Stimulated activated CD8-positive, alpha-beta memory T cell treated with anti-CD3 and anti-CD28 coated beads, Interleukin-7, amount 100 ng/mL, for 4 hours (primary cell): ENCODE results near the gene PYGB.
A peak's percentile ranks its signal among the peaks of the same experiment; 100 is the strongest.

Source experiments
- DNase-seq, 2 donors: peaks; one replicate each; pipeline ENCODE4 v3.0.0-alpha.2; 2020; ENCODE audit warnings: low read depth in 2 of 2

PYGB gene

DNA sequence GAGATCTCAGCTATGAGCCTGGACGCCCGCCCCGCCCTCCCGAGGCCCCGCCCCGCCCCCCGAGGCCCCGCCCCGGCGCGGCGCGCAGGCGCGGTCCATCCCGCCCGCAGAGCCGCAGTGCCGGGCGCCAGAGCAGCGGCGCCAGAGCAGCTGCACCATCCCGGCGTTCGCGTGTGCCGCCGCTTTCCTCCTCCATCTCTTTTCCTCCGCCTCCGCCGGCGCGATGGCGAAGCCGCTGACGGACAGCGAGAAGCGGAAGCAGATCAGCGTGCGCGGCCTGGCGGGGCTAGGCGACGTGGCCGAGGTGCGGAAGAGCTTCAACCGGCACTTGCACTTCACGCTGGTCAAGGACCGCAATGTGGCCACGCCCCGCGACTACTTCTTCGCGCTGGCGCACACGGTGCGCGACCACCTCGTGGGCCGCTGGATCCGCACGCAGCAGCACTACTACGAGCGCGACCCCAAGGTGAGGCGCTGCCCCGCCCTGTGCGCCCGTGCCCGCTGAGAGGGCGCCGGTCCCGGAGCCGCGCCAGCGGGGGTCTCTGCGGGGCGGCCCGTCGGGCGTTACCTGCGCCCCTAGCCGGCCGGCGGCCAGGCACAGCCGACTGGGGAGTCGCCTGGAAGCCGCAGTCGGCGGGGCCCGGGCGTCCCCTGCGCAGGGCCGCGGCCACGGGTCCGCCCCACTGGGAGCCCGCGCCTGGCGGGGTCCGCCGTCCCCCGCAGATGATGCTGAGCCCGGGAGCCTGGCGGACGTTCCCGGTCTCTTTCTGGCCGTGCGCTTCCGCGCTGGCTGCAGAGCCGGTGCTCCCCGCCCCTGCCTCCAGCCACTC, at the start of gene PYGB:
Gene PYGB (plus strand): TSS at position 130 of the 830 bp plus-strand sequence. CDS start 94 bp downstream, at position 224.
- peak; percentile 34 to 63 for DNase-seq

DNA sequence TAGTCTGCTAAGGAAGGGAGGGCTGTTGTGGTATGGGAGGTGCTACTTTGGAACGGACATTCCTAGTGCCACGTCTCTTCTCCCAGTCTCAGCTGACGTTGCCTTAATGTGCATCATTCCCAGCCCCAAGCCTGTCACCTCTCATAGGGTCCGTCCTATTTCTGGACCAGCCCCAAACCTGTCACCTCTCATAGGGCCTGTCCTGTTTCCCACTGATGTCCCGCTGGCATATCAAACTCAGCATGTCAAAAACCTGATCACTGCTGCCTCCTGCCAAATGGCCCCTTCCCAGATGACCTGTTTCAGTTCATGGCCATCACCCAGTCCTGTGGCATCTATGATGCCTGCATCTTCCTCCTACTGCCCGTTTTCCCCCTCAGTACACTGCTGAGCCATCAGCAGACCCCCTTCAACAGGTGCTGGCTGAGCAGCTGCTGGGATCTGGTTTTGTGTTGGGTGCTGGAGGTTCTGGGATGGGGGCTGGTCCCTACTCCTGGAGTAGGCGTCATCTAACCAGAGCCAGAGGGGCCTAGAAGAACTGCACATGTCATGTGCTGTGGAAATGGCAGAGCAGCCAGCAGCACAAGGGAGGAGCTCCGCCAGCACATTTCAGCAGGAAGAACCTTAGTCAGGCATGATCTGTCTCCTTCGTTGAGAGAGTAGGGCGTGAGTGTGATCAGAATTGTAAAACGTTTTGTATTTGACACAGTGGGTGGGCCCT, 49.1 kb upstream of the PYGB start:
- DNase-seq: no peak

GRCh38 chr20:25199473-25200260, 48.2 kb upstream of the PYGB start:
- no peak for DNase-seq

GRCh38 chr20:25203089-25203488, 44.8 kb upstream of the PYGB start:
- DNase-seq: no peak

DNA sequence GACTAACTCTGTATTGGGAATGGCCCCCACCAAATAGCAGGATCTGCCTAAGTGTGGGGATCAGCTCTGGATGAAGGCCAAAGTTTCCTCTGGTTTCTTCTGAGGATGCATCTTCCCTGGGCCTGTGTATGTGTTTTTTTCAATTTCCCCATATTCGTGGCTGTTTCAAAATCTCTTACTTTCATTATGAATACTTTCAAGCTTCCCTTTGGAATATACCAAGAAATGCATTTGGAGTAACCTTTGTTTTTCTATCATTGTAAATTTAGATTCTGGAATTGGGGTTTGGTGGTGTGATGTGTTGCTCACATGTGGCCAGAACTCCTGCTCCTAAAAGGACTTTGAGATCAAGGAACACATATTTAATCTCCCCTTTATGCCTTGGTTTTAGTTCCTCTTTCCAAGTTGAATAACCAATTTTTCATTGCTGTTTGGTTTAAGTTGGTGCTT, 44.0 kb upstream of the PYGB start:
- no peak for DNase-seq

- no peak for DNase-seq
These were observed 43.2 kb upstream of the PYGB start for GRCh38 chr20:25204550-25205276.

DNA sequence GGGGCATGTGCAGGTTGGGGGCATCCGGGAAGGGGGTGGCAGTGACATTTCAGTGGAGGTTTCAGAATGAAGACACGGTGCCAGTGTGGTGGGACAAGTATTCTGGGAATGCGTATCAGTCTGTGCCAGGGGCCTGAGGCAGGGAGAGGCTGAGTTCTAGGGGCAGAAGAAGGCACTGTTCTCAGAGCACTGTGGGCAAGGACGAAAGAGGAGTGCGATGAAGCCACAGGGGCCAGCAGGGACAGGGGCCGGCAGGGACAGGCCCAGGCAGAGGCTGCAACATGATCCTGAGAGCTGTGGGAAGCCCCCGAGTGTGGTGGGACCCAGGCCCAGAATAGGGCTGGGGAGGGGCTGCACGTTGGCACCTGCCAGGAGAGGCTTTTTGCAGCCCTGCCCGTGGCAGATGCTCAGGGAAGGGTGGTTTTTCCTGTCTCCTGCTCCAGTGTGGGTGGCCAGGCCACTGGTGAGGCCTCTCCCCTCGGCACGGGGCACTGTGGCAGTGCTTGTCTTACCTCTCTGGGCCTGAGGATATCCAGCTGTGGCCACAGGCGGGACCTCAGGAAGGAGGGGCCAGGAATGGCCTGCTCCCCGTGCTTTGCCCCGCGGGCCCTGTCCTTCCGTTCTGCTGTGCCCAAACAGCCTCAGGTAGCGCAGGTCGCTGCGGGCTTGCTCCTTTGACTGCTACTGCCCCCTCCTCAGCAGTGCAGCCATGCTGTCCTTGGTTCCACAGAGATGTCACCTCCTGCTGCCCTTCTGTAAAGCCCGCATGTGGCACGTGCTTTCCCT, 42.4 kb upstream of the PYGB start:
- no peak for DNase-seq

- no peak for DNase-seq
These were observed 41.9 kb upstream of the PYGB start for GRCh38 chr20:25206063-25206403.

DNA sequence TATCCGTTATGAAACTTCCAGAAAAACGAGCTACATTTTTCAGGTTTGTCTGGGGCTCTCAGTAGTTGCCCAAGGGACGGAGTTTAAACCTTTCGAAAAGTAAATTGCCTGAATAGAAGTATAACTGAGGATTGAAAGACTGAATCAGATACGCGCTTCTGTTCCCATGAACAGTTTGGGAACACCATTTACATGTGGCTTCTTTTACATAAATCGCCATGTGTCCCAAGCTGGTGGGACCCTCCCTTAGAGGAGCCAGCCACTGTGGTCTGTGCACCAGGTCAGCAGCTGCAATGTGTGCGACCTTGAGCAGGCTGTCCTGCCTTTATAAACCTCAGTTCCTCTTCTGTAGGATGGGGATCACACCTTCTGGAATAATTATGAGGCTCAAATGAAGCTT, 41.3 kb upstream of the PYGB start:
- no peak for DNase-seq

DNA sequence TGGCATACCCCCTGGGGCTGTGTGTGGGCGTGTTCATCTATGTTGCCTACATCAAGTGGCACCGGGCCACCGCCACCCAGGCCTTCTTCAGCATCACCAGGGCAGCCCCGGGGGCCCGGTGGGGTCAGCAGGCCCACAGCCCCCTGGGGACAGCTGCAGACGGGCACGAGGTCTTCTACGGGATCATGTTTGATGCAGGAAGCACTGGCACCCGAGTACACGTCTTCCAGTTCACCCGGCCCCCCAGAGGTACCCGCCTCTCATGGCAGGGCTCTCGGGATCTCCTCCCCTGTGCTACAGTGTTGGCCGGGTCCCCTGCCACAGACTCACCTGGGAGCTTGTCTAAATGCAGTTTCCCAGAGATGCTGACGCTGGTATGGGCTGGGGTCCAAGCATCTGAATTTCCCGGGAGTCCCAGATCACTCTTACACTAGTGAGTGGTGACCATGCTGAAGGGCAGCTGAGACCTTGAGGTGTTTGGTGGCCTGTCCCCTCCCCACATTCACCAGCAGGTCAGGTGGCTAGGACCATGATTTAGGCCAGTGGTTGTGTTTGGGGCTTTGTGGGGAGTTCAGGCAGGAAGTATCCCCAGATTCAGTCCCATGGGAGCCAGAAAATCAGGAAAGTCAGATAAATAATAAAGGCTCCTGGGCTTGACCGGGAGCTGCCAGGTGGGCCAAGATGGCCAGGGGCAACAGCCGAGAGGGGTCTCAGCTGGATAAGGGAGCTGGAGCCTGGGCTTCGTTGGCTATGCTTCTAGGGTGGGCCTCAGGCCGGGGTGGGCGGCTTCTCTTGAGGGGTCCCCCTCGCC, 40.5 kb upstream of the PYGB start:
- DNase-seq: no peak

DNA sequence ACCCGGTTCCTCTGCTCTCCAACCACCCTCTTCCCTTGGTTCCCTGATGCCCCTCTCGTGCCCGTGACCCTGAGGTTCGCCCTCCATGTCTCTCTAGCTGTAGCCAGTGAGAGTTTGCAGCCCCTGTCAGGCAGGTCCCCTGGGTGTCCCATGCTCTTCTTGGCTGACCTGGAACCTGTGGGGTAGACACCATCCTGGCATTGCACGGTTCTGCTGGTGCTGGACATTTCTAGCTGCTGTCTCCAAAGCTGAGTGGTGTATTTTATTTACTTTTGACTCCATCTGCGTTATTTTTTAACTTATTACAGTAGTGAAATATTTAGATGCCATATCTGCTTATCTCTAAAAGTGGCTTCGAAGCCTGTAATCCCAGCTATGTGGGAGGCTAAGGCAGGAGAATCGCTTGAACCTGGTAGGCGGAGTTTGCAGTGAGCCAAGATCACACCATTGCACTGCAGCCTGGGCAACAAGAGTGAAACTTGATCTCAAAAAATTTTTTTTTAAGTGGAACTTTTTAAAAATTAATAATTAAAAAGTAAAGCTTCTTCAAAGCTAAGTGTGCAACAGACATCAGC, 39.8 kb upstream of the PYGB start:
- DNase-seq: no peak

- no peak for DNase-seq
These were observed 38.5 kb upstream of the PYGB start for GRCh38 chr20:25209400-25209799.

- DNase-seq: no peak
These were observed 38.0 kb upstream of the PYGB start for GRCh38 chr20:25209911-25210310.

DNA sequence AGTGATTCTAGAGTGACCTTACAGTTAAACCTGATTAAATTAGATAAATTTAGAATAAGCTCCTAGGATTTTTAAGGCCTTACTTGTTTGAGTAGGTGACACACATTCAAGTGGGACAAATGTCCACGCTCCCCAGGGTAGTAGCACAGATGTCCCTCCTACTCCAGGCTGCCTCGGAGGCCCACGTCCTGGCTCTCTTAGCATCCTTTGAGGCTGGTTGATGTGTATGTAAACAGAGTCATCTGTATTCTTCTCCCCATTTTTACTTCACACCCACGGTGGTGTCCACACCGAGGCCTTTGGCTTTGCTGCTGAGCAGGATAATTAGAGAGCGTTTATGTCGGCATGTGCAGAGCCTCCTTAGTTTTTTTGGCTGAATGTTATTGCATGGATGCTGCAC, 36.6 kb upstream of the PYGB start:
- no peak for DNase-seq

- no peak for DNase-seq
These were observed 35.6 kb upstream of the PYGB start for GRCh38 chr20:25212242-25212641.

- DNase-seq: no peak
These were observed 34.1 kb upstream of the PYGB start for GRCh38 chr20:25213566-25214425.

DNA sequence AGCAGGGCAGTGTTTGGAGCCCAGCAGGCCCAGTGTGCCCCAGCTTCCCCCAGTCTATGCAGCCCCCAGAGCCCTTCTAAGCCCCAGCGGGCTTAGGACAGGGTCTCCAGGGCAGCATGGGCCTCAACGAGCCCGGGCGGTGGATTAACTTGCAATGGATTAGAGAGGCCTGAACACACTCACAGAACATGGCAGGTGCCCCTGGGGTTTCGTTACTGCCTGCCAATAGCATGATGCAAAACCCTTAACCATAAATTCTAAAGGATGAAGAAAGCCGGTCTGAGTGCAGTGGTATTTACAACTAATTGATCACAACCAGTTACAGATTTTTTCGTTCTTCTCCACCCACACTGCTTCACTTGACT, 33.5 kb upstream of the PYGB start:
- no peak for DNase-seq

DNA sequence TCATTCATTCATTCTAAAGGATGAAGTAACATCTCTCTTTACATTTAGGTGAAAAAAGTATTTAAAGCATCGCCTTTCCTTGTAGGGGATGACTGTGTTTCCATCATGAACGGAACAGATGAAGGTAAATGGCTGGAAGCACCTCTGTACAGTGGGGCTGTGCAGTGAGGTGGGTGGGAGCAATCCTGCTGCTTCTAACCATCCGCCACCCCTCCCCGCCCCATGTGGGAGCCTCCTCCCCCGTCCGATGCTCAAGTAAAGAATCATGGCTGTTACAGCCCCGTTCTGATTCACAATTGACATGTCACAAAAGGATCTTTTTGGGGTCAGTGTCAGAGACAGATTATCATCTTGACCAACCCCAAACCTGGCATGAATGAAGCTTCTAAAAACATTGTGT, 33.1 kb upstream of the PYGB start:
- DNase-seq: no peak

GRCh38 chr20:25215521-25215920, 32.4 kb upstream of the PYGB start:
- DNase-seq: no peak
